Measurements from ENCODE around the gene SYNE3. TPM values are rescaled to one million over a fixed set of nuclear protein-coding genes. Genes with fewer than 3 reads are reported as not detected.
A peak's percentile ranks its signal among the peaks of the same experiment; 100 is the strongest.

Gene SYNE3
- polyA plus RNA-seq, 10 donors, result 6.1 to 10.1 (median 9.4) TPM

GRCh38 chr14:95474941-95475340 is 41.5 kb downstream of the SYNE3 start:
- no peak for DNase-seq

- DNase-seq, result no peak
These were observed 42.0 kb downstream of the SYNE3 start for GRCh38 chr14:95474486-95474885.

GRCh38 chr14:95472819-95473251 is 43.6 kb downstream of the SYNE3 start:
- DNase-seq, result no peak

- DNase-seq, result peak in 1 of 3 donors; percentile 71
These were observed 45.0 kb downstream of the SYNE3 start for GRCh38 chr14:95471476-95471875.

- DNase-seq, result peak in 2 of 3 donors; percentile 65 to 87
These were observed 45.4 kb downstream of the SYNE3 start for GRCh38 chr14:95471016-95471415.

- DNase-seq, result peak in 1 of 3 donors; percentile 26
These were observed 47.3 kb downstream of the SYNE3 start for GRCh38 chr14:95469134-95469481.

GRCh38 chr14:95468448-95469133 is 47.9 kb downstream of the SYNE3 start:
- DNase-seq, result peak in 2 of 3 donors; percentile 48 to 86

- DNase-seq, result peak in 1 of 3 donors; percentile 30
These were observed 48.8 kb downstream of the SYNE3 start for GRCh38 chr14:95467657-95468056.

GRCh38 chr14:95467232-95467631 is 49.2 kb downstream of the SYNE3 start:
- DNase-seq, result no peak

Other genes starting within 250 kb of the SYNE3 start
- gene CLMN, start 196.7 kb downstream of the SYNE3 start, polyA plus RNA-seq (ENCODE audit: insufficient read length in 10 of 10), result 1 to 10 TPM; 1.6 to 4.6 (median 3.0) TPM
- 10 to 100 TPM; 38.3 to 61.1 (median 49.9) TPM for gene GLRX5, start 18.4 kb upstream of the SYNE3 start, polyA plus RNA-seq (ENCODE audit: insufficient read length in 10 of 10)
- under 1 TPM in 2 of 10 donors, not detected in 8; 0.11 to 0.13 TPM for gene TCL1B, start 169.8 kb upstream of the SYNE3 start, polyA plus RNA-seq (ENCODE audit: insufficient read length in 10 of 10)
- 1 to 10 TPM in 5 of 10 donors, under 1 TPM in 5; 0.32 to 2.6 (median 1.0) TPM for gene TCL1A, start 197.5 kb upstream of the SYNE3 start, polyA plus RNA-seq (ENCODE audit: insufficient read length in 10 of 10)

Measured in muscle of back (tissue), 11 donors.